ENCODE results near the gene OMG.
"Not testable (repeated sequence)": the region's sequence is repeated elsewhere in the genome, so short reads cannot be mapped to it uniquely, and the experiment has no call there.

The OMG gene, protein sequence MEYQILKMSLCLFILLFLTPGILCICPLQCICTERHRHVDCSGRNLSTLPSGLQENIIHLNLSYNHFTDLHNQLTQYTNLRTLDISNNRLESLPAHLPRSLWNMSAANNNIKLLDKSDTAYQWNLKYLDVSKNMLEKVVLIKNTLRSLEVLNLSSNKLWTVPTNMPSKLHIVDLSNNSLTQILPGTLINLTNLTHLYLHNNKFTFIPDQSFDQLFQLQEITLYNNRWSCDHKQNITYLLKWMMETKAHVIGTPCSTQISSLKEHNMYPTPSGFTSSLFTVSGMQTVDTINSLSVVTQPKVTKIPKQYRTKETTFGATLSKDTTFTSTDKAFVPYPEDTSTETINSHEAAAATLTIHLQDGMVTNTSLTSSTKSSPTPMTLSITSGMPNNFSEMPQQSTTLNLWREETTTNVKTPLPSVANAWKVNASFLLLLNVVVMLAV

DNA sequence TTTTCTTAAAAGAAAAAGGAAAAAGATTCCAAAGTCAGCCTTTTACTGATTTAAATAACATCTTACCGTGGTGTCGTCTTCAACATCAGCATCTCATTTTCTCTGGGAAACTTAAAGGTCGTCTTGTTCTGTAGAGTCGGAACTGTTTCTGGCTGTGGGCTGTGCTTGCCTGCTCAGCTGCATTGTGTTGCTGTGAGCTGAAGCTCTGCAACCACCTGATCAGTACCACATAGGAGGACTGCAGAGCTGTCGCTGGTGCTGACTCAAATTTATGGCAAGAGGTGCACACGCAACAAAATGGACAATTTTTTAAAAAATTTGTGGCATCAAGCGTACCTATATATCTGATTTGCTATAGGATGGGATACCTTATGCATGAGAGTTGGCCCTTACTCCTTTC, at the start of gene OMG:
Gene OMG (minus strand): TSS at position 150 of the 400 bp plus-strand sequence. CDS start 908 bp downstream, outside the sequence.
- Histone ChIP-seq H3K9me3 (no peaks in the 10 kb centered on the region), H3K36me3 (no peaks in the 10 kb centered on the region), H3K4me1 (no peaks in the 10 kb centered on the region), H3K4me3 (no peak within 1 kb of the TSS), H3K27me3 (no peaks in the 10 kb centered on the region), H3K27ac (no peak within 1 kb of the TSS)
- no peak for DNase-seq
- no peak for TF ChIP-seq CTCF (IDR thresholded peaks at IDR 0.05)
- intact Hi-C loops (cut with DNase I; ENCODE audit: low total_unique reads): no loop called here

DNA sequence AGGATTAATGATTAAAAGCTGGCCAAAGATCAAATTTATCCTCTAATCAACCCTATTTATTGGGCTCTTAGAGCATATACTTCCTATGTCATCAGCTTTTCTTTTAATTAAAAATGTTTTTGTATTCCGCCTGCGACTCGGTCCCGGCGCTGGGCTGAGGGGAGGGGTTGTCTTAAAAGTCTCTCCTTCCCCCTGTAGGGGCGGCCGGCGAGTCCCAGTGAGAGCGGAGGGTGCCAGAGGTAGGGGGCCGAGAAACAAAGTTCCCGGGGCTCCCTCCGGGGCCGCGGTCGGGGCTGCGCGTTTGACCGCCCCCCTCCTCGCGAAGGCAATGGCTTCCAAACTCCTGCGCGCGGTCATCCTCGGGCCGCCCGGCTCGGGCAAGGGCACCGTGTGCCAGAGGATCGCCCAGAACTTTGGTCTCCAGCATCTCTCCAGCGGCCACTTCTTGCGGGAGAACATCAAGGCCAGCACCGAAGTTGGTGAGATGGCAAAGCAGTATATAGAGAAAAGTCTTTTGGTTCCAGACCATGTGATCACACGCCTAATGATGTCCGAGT, 48.2 kb upstream of the OMG start:
- DNase-seq; H3K27ac ChIP-seq; H3K9me3 ChIP-seq; H3K4me1 ChIP-seq; intact Hi-C loops (cut with DNase I; ENCODE audit: low total_unique reads); H3K27me3 ChIP-seq; H3K4me3 ChIP-seq: not testable (repeated sequence)
- peaks cover 23 to 46% (median 43%) of the 10 kb centered on the region in 3 donors for H3K36me3 ChIP-seq

- intact Hi-C loops (cut with DNase I; ENCODE audit: low total_unique reads): no loop called here
Observed at GRCh38 chr17:31339906-31340661, 43.0 kb upstream of the OMG start.

GRCh38 chr17:31329221-31329620, 32.2 kb upstream of the OMG start:
- H3K27me3 ChIP-seq: no peaks in the 10 kb centered on the region
- H3K36me3 ChIP-seq: peaks cover 13 to 32% (median 19%) of the 10 kb centered on the region in 3 donors
- intact Hi-C loops (cut with DNase I; ENCODE audit: low total_unique reads): no loop called here
- no peak overlapping the region for H3K4me3 ChIP-seq
- TF ChIP-seq CTCF (IDR thresholded peaks at IDR 0.05): no peak
- no peak overlapping the region for H3K27ac ChIP-seq
- DNase-seq: no peak
- no peaks in the 10 kb centered on the region for H3K9me3 ChIP-seq
- H3K4me1 ChIP-seq: no peaks in the 10 kb centered on the region

More at GRCh38 chr17:31339906-31340661, 43.0 kb upstream of the OMG start:
- H3K4me1 ChIP-seq: no peaks in the 10 kb centered on the region
- no peaks in the 10 kb centered on the region for H3K9me3 ChIP-seq
- no peak overlapping the region for H3K4me3 ChIP-seq
- DNase-seq: no peak
- no peak for TF ChIP-seq CTCF (IDR thresholded peaks at IDR 0.05)
- H3K27ac ChIP-seq: no peak overlapping the region
- no peaks in the 10 kb centered on the region for H3K27me3 ChIP-seq
- H3K36me3 ChIP-seq: peaks cover 52 to 67% (median 59%) of the 10 kb centered on the region in 3 donors

DNA sequence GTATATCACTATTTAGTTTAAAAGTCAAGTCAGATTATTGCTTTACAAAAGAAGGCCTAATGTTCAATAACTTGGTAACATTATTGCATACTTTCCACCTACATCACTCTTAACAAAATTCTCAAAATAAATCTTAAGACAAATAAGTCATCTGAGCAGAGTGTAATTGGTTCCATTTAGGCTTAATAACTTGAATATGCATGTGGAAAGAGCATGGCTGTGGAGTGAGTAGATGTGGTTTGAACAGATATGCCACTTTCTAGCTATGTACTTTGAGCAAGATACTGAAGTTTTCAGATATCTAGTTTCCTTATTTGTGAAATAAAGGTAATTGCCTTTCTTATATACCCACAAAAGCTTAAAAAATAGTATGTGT, 31.1 kb upstream of the OMG start:
- H3K4me3 ChIP-seq: no peak overlapping the region
- H3K36me3 ChIP-seq: peaks cover 13 to 27% (median 19%) of the 10 kb centered on the region in 3 donors
- no peak overlapping the region for H3K27ac ChIP-seq
- no peaks in the 10 kb centered on the region for H3K9me3 ChIP-seq
- no peak for TF ChIP-seq CTCF (IDR thresholded peaks at IDR 0.05)
- no peak for DNase-seq
- no peaks in the 10 kb centered on the region for H3K4me1 ChIP-seq
- no peaks in the 10 kb centered on the region for H3K27me3 ChIP-seq
- intact Hi-C loops (cut with DNase I; ENCODE audit: low total_unique reads): no loop called here
